GM20000 (cell line): Measurements from ENCODE around the gene RGS19.

Source experiments
- DNase-seq: peaks from one replicate; pipeline ENCODE4 v3.0.0; 2012; ENCODE audit warnings: low spot score
- TF ChIP-seq, protein P1 (sequence below): IDR thresholded peaks from 2 replicates; pipeline ENCODE4 v1.5.1; 2012; ENCODE audit warnings: mild to moderate bottlenecking, control low read depth; ENCODE audit errors: extremely low read depth, missing control alignments

RGS19 gene

GRCh38 chr20:64116016-64116415 is 36.7 kb upstream of the RGS19 start:
- DNase-seq, result no peak
- TF ChIP-seq, protein P1, sequence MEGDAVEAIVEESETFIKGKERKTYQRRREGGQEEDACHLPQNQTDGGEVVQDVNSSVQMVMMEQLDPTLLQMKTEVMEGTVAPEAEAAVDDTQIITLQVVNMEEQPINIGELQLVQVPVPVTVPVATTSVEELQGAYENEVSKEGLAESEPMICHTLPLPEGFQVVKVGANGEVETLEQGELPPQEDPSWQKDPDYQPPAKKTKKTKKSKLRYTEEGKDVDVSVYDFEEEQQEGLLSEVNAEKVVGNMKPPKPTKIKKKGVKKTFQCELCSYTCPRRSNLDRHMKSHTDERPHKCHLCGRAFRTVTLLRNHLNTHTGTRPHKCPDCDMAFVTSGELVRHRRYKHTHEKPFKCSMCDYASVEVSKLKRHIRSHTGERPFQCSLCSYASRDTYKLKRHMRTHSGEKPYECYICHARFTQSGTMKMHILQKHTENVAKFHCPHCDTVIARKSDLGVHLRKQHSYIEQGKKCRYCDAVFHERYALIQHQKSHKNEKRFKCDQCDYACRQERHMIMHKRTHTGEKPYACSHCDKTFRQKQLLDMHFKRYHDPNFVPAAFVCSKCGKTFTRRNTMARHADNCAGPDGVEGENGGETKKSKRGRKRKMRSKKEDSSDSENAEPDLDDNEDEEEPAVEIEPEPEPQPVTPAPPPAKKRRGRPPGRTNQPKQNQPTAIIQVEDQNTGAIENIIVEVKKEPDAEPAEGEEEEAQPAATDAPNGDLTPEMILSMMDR, result no peak

DNA sequence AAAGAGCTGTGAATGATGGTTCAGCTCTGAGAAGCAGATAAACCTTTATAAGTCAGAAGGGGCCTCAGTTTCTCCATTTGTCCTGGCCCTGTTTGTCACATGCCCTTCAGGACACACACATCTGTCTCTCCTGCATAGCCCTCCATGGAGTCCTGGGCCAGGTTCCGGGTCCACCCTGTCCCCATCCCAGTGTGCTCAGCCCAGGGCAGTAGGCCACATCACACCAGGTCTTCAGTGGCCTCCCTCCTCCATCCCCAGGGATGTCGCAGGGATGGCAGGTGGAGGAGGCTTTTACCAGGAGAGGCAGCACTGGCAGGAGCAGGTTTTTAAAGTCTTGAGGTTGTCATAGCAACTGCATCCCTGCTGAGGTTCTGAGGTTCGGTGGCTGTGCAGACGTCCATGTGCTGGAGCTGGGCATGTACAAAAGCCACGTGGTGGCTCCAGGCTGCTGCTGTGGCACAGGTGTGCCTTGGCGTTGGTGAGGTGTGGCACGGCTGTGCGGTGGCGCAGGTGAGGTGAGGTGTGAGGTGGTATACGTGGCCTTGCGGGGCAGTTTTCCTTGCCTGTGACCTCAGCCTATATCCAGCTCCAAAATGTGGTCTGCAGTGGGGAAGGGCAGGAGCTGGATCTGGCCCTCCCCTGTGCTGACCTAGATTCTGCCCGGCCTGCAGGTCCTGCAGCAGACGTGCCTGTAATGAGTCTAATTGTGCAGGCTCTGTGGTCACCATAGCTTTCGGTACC is 36.0 kb upstream of the RGS19 start:
- DNase-seq, result no peak
- TF ChIP-seq, protein P1, result no peak

GRCh38 chr20:64114356-64114971 is 35.1 kb upstream of the RGS19 start:
- DNase-seq, result no peak
- TF ChIP-seq, protein P1, result no peak

DNA sequence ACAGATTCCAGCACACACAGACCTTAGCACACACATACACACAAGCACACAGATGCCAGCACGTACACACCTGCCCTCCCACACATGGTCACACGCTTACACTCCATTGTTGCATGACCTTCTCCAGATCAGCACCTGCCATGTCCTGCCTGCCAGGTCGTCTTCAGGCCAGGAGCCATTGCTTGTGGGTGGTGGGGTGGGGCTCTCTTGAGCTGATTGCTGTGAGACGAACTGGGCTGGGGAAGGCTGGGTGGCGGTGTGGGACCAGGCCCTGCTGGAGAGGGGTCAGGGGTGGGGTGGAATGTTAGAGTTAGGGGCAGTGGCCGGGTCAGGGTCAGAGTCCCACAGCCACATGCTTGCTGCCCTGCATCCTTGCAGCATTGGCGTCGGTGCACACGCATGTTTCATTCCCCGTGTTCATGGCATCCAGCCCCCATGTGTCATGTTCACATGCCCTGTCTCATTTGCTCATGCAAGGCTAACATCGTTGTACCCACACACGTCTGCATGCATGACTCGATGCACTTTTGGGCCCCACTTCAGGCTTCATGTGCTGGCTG is 34.6 kb upstream of the RGS19 start:
- TF ChIP-seq, protein P1, result no peak
- no peak for DNase-seq

GRCh38 chr20:64113444-64113775 is 34.1 kb upstream of the RGS19 start:
- DNase-seq, result no peak
- TF ChIP-seq, protein P1, result no peak

DNA sequence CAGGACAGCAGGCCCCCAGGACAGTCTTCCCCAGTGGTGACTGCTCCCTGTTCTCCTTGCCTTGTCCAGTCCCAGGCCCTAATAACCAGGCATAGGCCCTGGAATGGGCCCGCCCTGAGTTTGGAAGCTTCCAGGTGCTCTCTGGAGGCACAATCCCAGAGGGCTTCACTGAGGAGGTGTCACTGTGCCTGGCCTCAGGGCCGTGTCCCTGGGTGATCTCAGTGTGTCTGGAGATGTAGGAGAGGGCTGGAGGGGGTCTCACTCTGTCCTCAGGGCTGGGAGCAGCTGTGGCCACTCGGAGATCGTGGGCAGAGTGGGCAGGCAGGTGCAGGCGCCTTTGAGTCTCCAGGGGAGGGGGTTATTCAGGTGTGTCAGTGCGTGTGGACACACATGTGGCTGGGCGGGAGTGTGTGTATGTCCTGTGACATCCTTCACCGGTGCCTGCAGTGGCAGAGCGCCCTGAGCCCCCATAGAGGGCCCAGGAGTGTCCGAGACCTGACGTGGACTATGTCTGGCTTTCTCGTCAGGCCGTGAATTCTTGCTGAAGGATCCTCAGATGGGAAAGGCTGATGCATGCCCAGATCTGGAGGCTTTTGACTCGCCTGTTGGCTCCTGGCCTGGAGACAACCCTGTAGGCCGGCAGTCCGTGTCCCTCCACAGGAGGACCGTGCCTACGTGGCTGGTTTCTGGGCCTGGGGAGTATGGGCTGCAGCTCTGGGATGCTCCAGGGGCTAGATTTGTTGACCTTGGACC is 33.5 kb upstream of the RGS19 start:
- DNase-seq, result no peak
- TF ChIP-seq, protein P1, result no peak
